ENCODE measurements around the gene IDH3B.

IDH3B gene

GRCh38 chr20:2619961-2620595 is 43.9 kb downstream of the IDH3B start:
- DNase-seq = no peak
- Histone ChIP-seq H3K27me3 (no peaks in the 10 kb centered on the region), H3K36me3 (no peaks in the 10 kb centered on the region), H3K9me3 (no peaks in the 10 kb centered on the region), H3K4me1 (no peaks in the 10 kb centered on the region), H3K4me3 (ENCODE audit: low read depth, low read length) (no peak overlapping the region)
- TF ChIP-seq CTCF (IDR thresholded peaks at IDR 0.05; ENCODE audit: low read depth, low read length) = no peak

- no peak for DNase-seq
- Histone ChIP-seq H3K27me3 (no peaks in the 10 kb centered on the region), H3K36me3 (no peaks in the 10 kb centered on the region), H3K4me1 (no peaks in the 10 kb centered on the region), H3K9me3 (no peaks in the 10 kb centered on the region), H3K4me3 (ENCODE audit: low read depth, low read length) (no peak overlapping the region)
- no peak for TF ChIP-seq CTCF (IDR thresholded peaks at IDR 0.05; ENCODE audit: low read depth, low read length)
These were observed 44.7 kb downstream of the IDH3B start for GRCh38 chr20:2619337-2619736.

- Histone ChIP-seq H3K36me3 (no peaks in the 10 kb centered on the region), H3K4me1 (no peaks in the 10 kb centered on the region), H3K27me3 (no peaks in the 10 kb centered on the region), H3K9me3 (no peaks in the 10 kb centered on the region), H3K4me3 (ENCODE audit: low read depth, low read length) (no peak overlapping the region)
- TF ChIP-seq CTCF (IDR thresholded peaks at IDR 0.05; ENCODE audit: low read depth, low read length) = no peak
- no peak for DNase-seq
These were observed 45.2 kb downstream of the IDH3B start for GRCh38 chr20:2618815-2619214.

- Histone ChIP-seq H3K27me3 (no peaks in the 10 kb centered on the region), H3K4me1 (no peaks in the 10 kb centered on the region), H3K36me3 (no peaks in the 10 kb centered on the region), H3K4me3 (ENCODE audit: low read depth, low read length) (no peak overlapping the region), H3K9me3 (no peaks in the 10 kb centered on the region)
- no peak for DNase-seq
- TF ChIP-seq CTCF (IDR thresholded peaks at IDR 0.05; ENCODE audit: low read depth, low read length) = no peak
These were observed 46.8 kb downstream of the IDH3B start for GRCh38 chr20:2617099-2617714.

DNA sequence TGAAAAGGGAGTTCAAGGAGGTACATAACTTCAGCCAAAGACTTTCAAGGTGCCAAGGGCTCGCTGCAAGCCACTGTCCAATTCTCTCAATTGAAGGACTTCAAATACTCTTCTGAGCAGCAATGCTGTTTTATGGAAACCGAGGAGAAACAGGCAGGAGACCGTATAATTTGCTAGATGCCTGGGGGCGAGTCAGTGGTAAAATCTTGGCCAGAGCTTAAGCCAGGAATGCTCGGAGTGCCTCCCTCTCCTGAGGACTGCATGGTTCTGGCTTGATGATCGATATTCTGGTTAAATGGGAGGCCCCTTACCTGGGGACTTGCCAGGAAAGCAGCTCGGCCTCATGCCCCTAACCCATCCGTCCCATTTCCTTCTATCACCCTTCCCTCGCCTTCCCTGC is 47.4 kb downstream of the IDH3B start:
- Histone ChIP-seq H3K4me1 (no peaks in the 10 kb centered on the region), H3K9me3 (no peaks in the 10 kb centered on the region), H3K36me3 (no peaks in the 10 kb centered on the region), H3K27me3 (no peaks in the 10 kb centered on the region), H3K4me3 (ENCODE audit: low read depth, low read length) (no peak overlapping the region)
- TF ChIP-seq CTCF (IDR thresholded peaks at IDR 0.05; ENCODE audit: low read depth, low read length) = no peak
- DNase-seq = no peak

GRCh38 chr20:2612073-2612472 is 51.9 kb downstream of the IDH3B start:
- Histone ChIP-seq H3K4me3 (ENCODE audit: low read depth, low read length) (no peak overlapping the region), H3K36me3 (no peaks in the 10 kb centered on the region), H3K4me1 (no peaks in the 10 kb centered on the region), H3K27me3 (no peaks in the 10 kb centered on the region), H3K9me3 (no peaks in the 10 kb centered on the region)
- TF ChIP-seq CTCF (IDR thresholded peaks at IDR 0.05; ENCODE audit: low read depth, low read length) = no peak
- no peak for DNase-seq
